IMR-90 (cell line): ENCODE measurements around the gene CHST5. TPM values are rescaled to one million over a fixed set of nuclear protein-coding genes. Genes with fewer than 3 reads are reported as not detected.

ENCODE experiments used
- ATAC-seq: fragments of 200-7000 bp; cut with Tn5 transposase; 2 replicates; pipeline ENCODE4 v1.9.1; 2020; ENCODE audit warnings: low read depth, mild to moderate bottlenecking, moderate library complexity
- BruUV-seq: library from RNA; stranded (reverse); fragments of 400-500 nt; replicated peaks from 2 replicates; lab custom pipeline; 2021; lab: Mats Ljungman, UMichigan
- CTCF ChIA-PET: fragments of 300-600 bp; formaldehyde crosslinking; extraction: SDS; loops from one replicate; lab custom pipeline; 2021; ENCODE audit warnings: antibody characterized with exemption; lab: Yijun Ruan, JAX
- POLR2A ChIA-PET: fragments of 300-600 bp; sonication (Branson Sonifier 250); formaldehyde crosslinking; loops from one replicate; lab custom pipeline; 2022; ENCODE audit warnings: antibody characterized with exemption; ENCODE audit not compliant: unreplicated experiment; lab: Charles Lee
- DNase-seq: peaks from one replicate; pipeline ENCODE4 v3.0.0; 2013
- H2AFZ ChIP-seq: replicated peaks from 2 replicates; pipeline ENCODE3; 2013; ENCODE audit warnings: low read length, mild to moderate bottlenecking; ENCODE audit not compliant: poor library complexity
- H2AK5ac ChIP-seq: 2 replicates; pipeline ENCODE4 v1.6.1; 2013; ENCODE audit warnings: low read depth, low read length, inconsistent platforms
- H2AK9ac ChIP-seq: replicated peaks from 2 replicates; pipeline ENCODE3; 2013; ENCODE audit warnings: mild to moderate bottlenecking, low read depth, low read length, moderate library complexity; ENCODE audit not compliant: poor library complexity
- H2BK120ac ChIP-seq: 2 replicates; pipeline ENCODE4 v1.6.1; 2013; ENCODE audit warnings: low read depth, low read length, inconsistent platforms
- H2BK15ac ChIP-seq: 3 replicates; pipeline ENCODE4 v1.6.1; 2013; ENCODE audit warnings: low read depth, low read length, inconsistent platforms
- H2BK20ac ChIP-seq: 2 replicates; pipeline ENCODE4 v1.6.1; 2013; ENCODE audit warnings: low read depth, mild to moderate bottlenecking, inconsistent platforms, low read length, moderate library complexity
- H2BK5ac ChIP-seq: 2 replicates; pipeline ENCODE4 v1.6.1; 2013; ENCODE audit warnings: mild to moderate bottlenecking, low read depth, low read length, inconsistent platforms; ENCODE audit not compliant: poor library complexity, severe bottlenecking
- H3K14ac ChIP-seq: replicated peaks from 2 replicates; pipeline ENCODE4 v1.6.1; 2013; ENCODE audit warnings: low read depth, low read length, inconsistent platforms
- H3K18ac ChIP-seq: 2 replicates; pipeline ENCODE4 v1.6.1; 2013; ENCODE audit warnings: low read depth, low read length, control low read depth
- H3K23ac ChIP-seq: 2 replicates; pipeline ENCODE4 v1.6.1; 2013; ENCODE audit warnings: low read depth, low read length, inconsistent platforms
- H3K27ac ChIP-seq: 2 replicates; pipeline ENCODE4 v1.5.1; 2013; ENCODE audit warnings: mild to moderate bottlenecking, control low read depth, low read length; ENCODE audit not compliant: insufficient read depth
- H3K27me3 ChIP-seq: 2 replicates; pipeline ENCODE4 v1.6.1; 2013; ENCODE audit warnings: low read length; ENCODE audit not compliant: control insufficient read depth, insufficient read depth
- H3K36me3 ChIP-seq: 2 replicates; pipeline ENCODE4 v1.6.1; 2013; ENCODE audit warnings: low read length, mixed read lengths; ENCODE audit not compliant: control insufficient read depth, insufficient read depth
- H3K4ac ChIP-seq: 2 replicates; pipeline ENCODE4 v1.6.1; 2013; ENCODE audit warnings: low read depth, low read length, inconsistent platforms
- H3K4me1 ChIP-seq: 2 replicates; pipeline ENCODE4 v1.6.1; 2013; ENCODE audit warnings: low read length, mixed read lengths; ENCODE audit not compliant: control insufficient read depth, insufficient read depth
- H3K4me2 ChIP-seq: 2 replicates; pipeline ENCODE4 v1.6.1; 2013; ENCODE audit warnings: low read depth, mild to moderate bottlenecking, control low read depth, low read length, moderate library complexity
- H3K4me3 ChIP-seq: 2 replicates; pipeline ENCODE4 v1.5.1; 2013; ENCODE audit warnings: low read depth, mild to moderate bottlenecking, control low read depth, low read length, moderate library complexity; ENCODE audit not compliant: insufficient read depth
- H3K56ac ChIP-seq: 2 replicates; pipeline ENCODE4 v1.6.1; 2013; ENCODE audit warnings: low read length, inconsistent platforms; ENCODE audit not compliant: insufficient read depth; ENCODE audit errors: extremely low read depth
- H3K79me1 ChIP-seq, 2 experiments: 2 replicates each; pipeline ENCODE4 v1.6.1; 2013; ENCODE audit warnings: low read length in 2 of 2, inconsistent platforms in 1 of 2, low read depth in 1 of 2
- H3K9ac ChIP-seq: 2 replicates; pipeline ENCODE4 v1.6.1; 2013; ENCODE audit warnings: low read depth, low read length, control low read depth
- H3K9me1 ChIP-seq: 2 replicates; pipeline ENCODE4 v1.6.1; 2013; ENCODE audit warnings: low read length, inconsistent platforms; ENCODE audit not compliant: insufficient read depth
- H3K9me3 ChIP-seq: 2 replicates; pipeline ENCODE4 v1.6.1; 2013; ENCODE audit warnings: low read length; ENCODE audit not compliant: control insufficient read depth, insufficient read depth
- H4K20me1 ChIP-seq: 2 replicates; pipeline ENCODE4 v1.6.1; 2013; ENCODE audit warnings: low read length, inconsistent platforms; ENCODE audit not compliant: insufficient read depth
- H4K5ac ChIP-seq: 2 replicates; pipeline ENCODE4 v1.6.1; 2013; ENCODE audit warnings: mild to moderate bottlenecking, low read depth, low read length, control low read depth
- H4K8ac ChIP-seq, 2 experiments: 2 replicates each; pipeline ENCODE4 v1.6.1; 2013; ENCODE audit warnings: low read depth in 2 of 2, low read length in 2 of 2, control low read depth in 1 of 2, inconsistent platforms in 1 of 2
- H4K91ac ChIP-seq: 2 replicates; pipeline ENCODE4 v1.6.1; 2013; ENCODE audit warnings: low read depth, low read length, inconsistent platforms; ENCODE audit not compliant: insufficient read depth
- MAFK ChIP-seq: IDR thresholded peaks from 2 replicates; pipeline ENCODE4 v1.6.1; 2012; ENCODE audit warnings: low read depth, low read length, improper control_type of control experiment
- MAZ ChIP-seq: IDR thresholded peaks from 2 replicates; pipeline ENCODE4 v1.6.1; 2012; ENCODE audit warnings: low read depth, mild to moderate bottlenecking, low read length, improper control_type of control experiment, moderate library complexity, borderline replicate concordance
- RAD21 ChIP-seq: IDR thresholded peaks from 2 replicates; pipeline ENCODE4 v1.6.1; 2012; ENCODE audit warnings: low read length, improper control_type of control experiment
- WGBS, 2 experiments: methylation state at CpG; one replicate each; pipeline versions ENCODE4 v1.1.5 to v1.1.7; 2013; ENCODE audit warnings: missing lambda C conversion rate in 2 of 2; ENCODE audit not compliant: insufficient read length in 1 of 2; ENCODE audit errors: extremely low coverage in 2 of 2; 5-methylcytosine and 5-hydroxymethylcytosine counted together
- dilution Hi-C: fragments of 300-500 bp; cut with HindIII; formaldehyde crosslinking; loops from one replicate; pipeline ENCODE4 v1.14.3; 2018; ENCODE audit warnings: low sequenced_read_pairs; ENCODE audit not compliant: unreplicated experiment
- in situ Hi-C: fragments of 300-500 bp; cut with MboI; formaldehyde crosslinking; loops from 3 replicates; pipeline ENCODE4 v1.14.3; 2019; ENCODE audit warnings: low sequenced_read_pairs, inconsistent platforms, mixed read lengths
- intact Hi-C: fragments of 100-400 bp; cut with micrococcal nuclease; formaldehyde crosslinking; loops from 2 replicates; pipeline ENCODE4 v1.10.0; 2022
- polyA plus RNA-seq, 3 experiments: library from polyadenylated mRNA; depleted of rRNA; stranded (reverse); fragments of >200 nt; gene quantifications; 2 replicates each; pipeline ENCODE4 v1.2.3, GENCODE V29; 2012; ENCODE audit warnings: low replicate concordance in 1 of 3
- total RNA-seq: library from RNA; depleted of rRNA; stranded (reverse); fragments of >200 nt; gene quantifications from 2 replicates; pipeline ENCODE4 v1.2.3, GENCODE V29; 2012
- TF ChIP-seq, protein P1 (sequence below): conservative IDR thresholded peaks from 2 replicates; pipeline ENCODE4 v1.5.1; 2012; ENCODE audit warnings: mild to moderate bottlenecking, low read depth, low read length, improper control_type of control experiment
- TF ChIP-seq, protein P2 (sequence below): fragments of 150-350 bp; IDR thresholded peaks from 2 replicates; pipeline ENCODE4 v1.6.1; 2017; ENCODE audit warnings: mild to moderate bottlenecking, antibody characterized with exemption, low read length, low read depth

The CHST5 gene
- total and polyA plus RNA-seq, 2 of the 4 experiments (the other 2 are of a cell fraction) = not detected

DNA sequence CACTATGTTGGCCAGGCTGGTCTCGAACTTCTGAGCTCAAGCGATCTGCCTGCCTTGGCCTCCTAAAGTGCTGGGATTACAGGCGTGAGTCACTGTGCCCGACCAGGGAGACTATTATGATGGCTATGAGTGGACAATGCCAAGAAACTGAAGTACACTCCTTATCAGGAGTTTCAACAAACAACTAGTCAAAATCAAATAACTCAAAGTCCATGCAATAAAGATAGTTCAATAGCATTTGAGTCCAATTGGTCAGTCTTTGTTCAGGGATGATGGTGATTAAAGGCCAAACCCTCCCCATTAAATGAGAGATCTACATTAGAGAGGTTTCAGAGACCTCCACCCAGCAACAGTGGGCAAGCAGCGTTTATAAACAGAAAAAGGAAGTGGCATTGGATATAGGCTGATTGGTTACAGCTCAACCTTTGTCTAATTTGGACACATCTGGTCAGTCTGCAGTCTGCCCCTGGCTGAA, 8.0 kb downstream of the CHST5 start:
- no peak overlapping the region for H3K14ac ChIP-seq
- CTCF ChIA-PET = no interaction called here
- POLR2A ChIA-PET = no interaction called here
- no peak overlapping the region for H2AK9ac ChIP-seq
- no peak overlapping the region for H3K23ac ChIP-seq
- H3K9me3 ChIP-seq = no peaks in the 10 kb centered on the region; the same call in 1 of the 2 replicates
- no peaks in the 10 kb centered on the region for H3K4me1 ChIP-seq
- no peak overlapping the region for H2BK15ac ChIP-seq
- H4K8ac ChIP-seq = no peak overlapping the region
- no peak overlapping the region for H2AK5ac ChIP-seq
- H2BK120ac ChIP-seq = no peak overlapping the region
- H3K56ac ChIP-seq = no peak overlapping the region
- H3K9me1 ChIP-seq = no peaks in the 10 kb centered on the region
- WGBS, 2 experiments = no CpG with 5 or more reads among the region's 5 CpGs
- H3K27ac ChIP-seq = no peak overlapping the region
- H2BK5ac ChIP-seq = no peak overlapping the region
- peaks cover 16% of the 10 kb centered on the region for H3K27me3 ChIP-seq
- H3K79me1 ChIP-seq = no peaks in the 10 kb centered on the region
- ATAC-seq = peak; percentile 48
- TF ChIP-seq RAD21 (no peak), MAFK (no peak), MAZ (no peak)
- TF ChIP-seq, protein P1, sequence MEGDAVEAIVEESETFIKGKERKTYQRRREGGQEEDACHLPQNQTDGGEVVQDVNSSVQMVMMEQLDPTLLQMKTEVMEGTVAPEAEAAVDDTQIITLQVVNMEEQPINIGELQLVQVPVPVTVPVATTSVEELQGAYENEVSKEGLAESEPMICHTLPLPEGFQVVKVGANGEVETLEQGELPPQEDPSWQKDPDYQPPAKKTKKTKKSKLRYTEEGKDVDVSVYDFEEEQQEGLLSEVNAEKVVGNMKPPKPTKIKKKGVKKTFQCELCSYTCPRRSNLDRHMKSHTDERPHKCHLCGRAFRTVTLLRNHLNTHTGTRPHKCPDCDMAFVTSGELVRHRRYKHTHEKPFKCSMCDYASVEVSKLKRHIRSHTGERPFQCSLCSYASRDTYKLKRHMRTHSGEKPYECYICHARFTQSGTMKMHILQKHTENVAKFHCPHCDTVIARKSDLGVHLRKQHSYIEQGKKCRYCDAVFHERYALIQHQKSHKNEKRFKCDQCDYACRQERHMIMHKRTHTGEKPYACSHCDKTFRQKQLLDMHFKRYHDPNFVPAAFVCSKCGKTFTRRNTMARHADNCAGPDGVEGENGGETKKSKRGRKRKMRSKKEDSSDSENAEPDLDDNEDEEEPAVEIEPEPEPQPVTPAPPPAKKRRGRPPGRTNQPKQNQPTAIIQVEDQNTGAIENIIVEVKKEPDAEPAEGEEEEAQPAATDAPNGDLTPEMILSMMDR = no peak
- TF ChIP-seq, protein P2, sequence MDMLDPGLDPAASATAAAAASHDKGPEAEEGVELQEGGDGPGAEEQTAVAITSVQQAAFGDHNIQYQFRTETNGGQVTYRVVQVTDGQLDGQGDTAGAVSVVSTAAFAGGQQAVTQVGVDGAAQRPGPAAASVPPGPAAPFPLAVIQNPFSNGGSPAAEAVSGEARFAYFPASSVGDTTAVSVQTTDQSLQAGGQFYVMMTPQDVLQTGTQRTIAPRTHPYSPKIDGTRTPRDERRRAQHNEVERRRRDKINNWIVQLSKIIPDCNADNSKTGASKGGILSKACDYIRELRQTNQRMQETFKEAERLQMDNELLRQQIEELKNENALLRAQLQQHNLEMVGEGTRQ = no peak
- H3K4me3 ChIP-seq = no peak overlapping the region
- no peak overlapping the region for H3K18ac ChIP-seq
- no peak overlapping the region for H3K4me2 ChIP-seq
- H2BK20ac ChIP-seq = no peak overlapping the region
- no peak overlapping the region for H4K91ac ChIP-seq
- in situ Hi-C loops (no loop called here), intact Hi-C loops (no loop called here), dilution Hi-C loops (no loop called here)
- H3K9ac ChIP-seq = no peak overlapping the region
- no peak overlapping the region for H4K5ac ChIP-seq
- BruUV-seq = no TSS peak
- H2AFZ ChIP-seq = no peak overlapping the region
- DNase-seq = no peak
- H4K20me1 ChIP-seq = no peaks in the 10 kb centered on the region
- no peak overlapping the region for H3K4ac ChIP-seq
- H3K36me3 ChIP-seq = no peaks in the 10 kb centered on the region
